ENCODE results near the gene GLA. TPM values are rescaled to one million over a fixed set of nuclear protein-coding genes. Genes with fewer than 3 reads are reported as not detected.
A peak's percentile ranks its signal among the peaks of the same experiment; 100 is the strongest.

The GLA gene
- polyA plus RNA-seq, 3 donors: 31.5 to 37.3 (median 32.8) TPM

DNA sequence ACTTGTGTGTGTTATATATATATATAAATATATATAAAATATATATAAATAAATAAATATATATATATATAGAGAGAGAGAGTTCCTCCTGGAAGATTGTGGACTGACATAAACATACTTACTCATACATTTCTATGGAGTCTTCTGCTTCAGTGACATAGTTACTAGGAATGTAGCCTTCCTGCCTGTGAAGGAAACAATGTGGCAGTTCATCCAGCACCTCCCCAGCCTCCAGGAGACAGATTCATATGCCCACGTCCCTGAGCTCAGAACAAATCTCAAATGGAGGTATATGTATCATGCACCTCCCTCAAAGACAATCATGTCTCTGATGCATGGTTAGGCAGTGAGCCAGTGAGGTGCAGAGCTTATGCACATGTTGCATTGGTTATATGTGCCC is 47.8 kb downstream of the GLA start:
- no peak for DNase-seq (ENCODE audit: low read depth in 3 of 3, low spot score in 2 of 3)

DNA sequence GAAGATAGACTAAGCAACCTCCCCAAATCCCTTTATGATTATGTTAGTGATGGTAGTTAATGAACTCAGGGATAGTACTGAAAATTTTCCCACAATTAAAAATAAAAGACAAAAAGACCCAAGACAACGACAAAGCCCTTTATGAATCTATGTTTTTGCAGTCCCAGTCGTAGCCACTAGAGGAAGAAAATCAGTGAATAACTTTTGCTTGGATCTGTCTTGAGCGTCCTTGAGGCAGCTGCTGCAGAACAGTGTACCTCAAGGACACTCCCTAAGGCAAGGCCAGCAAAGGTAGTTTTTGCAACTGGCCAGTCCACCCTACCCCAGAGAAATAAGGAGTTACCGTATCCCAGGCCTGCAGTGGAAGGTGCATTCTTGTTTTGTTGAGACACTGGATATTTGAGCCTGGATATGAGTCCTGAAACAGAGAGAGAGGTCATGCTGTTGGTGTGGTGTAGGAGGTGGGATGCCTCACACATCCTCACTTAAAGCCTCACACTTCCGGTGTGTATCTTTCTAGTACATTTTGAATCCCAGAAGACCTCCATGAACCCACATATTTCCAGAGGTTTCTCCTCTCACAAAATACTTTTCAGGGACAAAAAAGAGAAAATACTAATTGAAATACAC is 50.4 kb downstream of the GLA start:
- no peak for DNase-seq (ENCODE audit: low read depth in 3 of 3, low spot score in 2 of 3)

DNA sequence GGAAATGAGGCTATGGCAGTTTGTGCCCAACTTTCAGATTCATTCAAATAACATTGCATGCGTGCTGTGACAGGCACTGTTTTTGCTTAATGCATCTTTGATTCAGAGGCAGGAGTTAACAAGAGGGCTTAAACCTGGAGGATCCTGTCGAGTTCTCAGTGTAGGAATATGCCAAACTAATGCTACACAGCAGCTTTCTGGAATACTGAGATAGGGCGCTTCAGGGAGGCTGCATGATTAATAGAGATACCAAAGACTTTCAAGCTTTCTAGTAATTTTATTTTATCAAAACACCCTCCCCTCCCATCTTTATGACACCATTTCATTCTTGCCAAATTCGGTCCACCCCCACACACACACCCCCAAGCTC is 58.5 kb downstream of the GLA start:
- no peak for DNase-seq (ENCODE audit: low read depth in 3 of 3, low spot score in 2 of 3)

- DNase-seq (ENCODE audit: low read depth in 3 of 3, low spot score in 2 of 3): peak; percentile 25 to 48 (median 46)
Observed at GRCh38 chrX:101348452-101349192, 59.1 kb downstream of the GLA start, which contains the start of gene TIMM8A. TSS of gene TIMM8A (minus strand) at chrX:101348742. CDS start at chrX:101348664, 78 bp downstream.

- DNase-seq (ENCODE audit: low read depth in 3 of 3, low spot score in 2 of 3): no peak
Observed at GRCh38 chrX:101347859-101348451, 59.8 kb downstream of the GLA start.

Other genes starting within 250 kb of the GLA start
- gene DRP2, start 188.1 kb downstream of the GLA start, polyA plus RNA-seq (ENCODE audit: insufficient read length in 3 of 3): 1 to 10 TPM; 1.7 to 1.9 (median 1.8) TPM
- under 1 TPM; 0.44 to 0.58 (median 0.52) TPM for gene TAF7L, start 116.6 kb downstream of the GLA start, polyA plus RNA-seq (ENCODE audit: insufficient read length in 3 of 3)
- gene TIMM8A, start 59.2 kb downstream of the GLA start, polyA plus RNA-seq (ENCODE audit: insufficient read length in 3 of 3): 10 to 100 TPM; 19.1 to 19.5 (median 19.2) TPM
- gene BTK, start 21.7 kb downstream of the GLA start, polyA plus RNA-seq (ENCODE audit: insufficient read length in 3 of 3): 1 to 10 TPM; 1.5 to 2.4 (median 1.7) TPM
- gene RPL36A, start 16.9 kb downstream of the GLA start, polyA plus RNA-seq (ENCODE audit: insufficient read length in 3 of 3): 1,000 to 10,000 TPM; 1,474 to 1,562 (median 1,481) TPM
- 100 to 1,000 TPM; 157 to 169 (median 168) TPM for gene HNRNPH2, start 297 bp upstream of the GLA start, polyA plus RNA-seq (ENCODE audit: insufficient read length in 3 of 3)
- gene ARMCX4, start 77.5 kb upstream of the GLA start, polyA plus RNA-seq (ENCODE audit: insufficient read length in 3 of 3): 10 to 100 TPM; 17.3 to 21.8 (median 17.8) TPM
- gene ARMCX1, start 142.6 kb upstream of the GLA start, polyA plus RNA-seq (ENCODE audit: insufficient read length in 3 of 3): 10 to 100 TPM; 47.7 to 51.4 (median 50.5) TPM
- 10 to 100 TPM; 84.9 to 90.1 (median 88.4) TPM for gene ARMCX6, start 210.1 kb upstream of the GLA start, polyA plus RNA-seq (ENCODE audit: insufficient read length in 3 of 3)
- gene ARMCX3, start 215.2 kb upstream of the GLA start, polyA plus RNA-seq (ENCODE audit: insufficient read length in 3 of 3): 100 to 1,000 TPM; 116 to 124 (median 118) TPM